NCI-H1105 treated with DMSO at 0.1 percent for 48 hours (cell line): ENCODE measurements around the gene ZFC3H1.
A peak's percentile ranks its signal among the peaks of the same experiment; 100 is the strongest.

Source experiments
- DNase-seq: peaks from one replicate; lab custom pipeline; 2025; lab: John Stamatoyannopoulos, UW

ZFC3H1 gene

GRCh38 chr12:71684081-71684480, 20.4 kb upstream of the ZFC3H1 start:
- no peak for DNase-seq

- no peak for DNase-seq
These were observed 20.0 kb upstream of the ZFC3H1 start for GRCh38 chr12:71683633-71684032.

GRCh38 chr12:71682466-71682865, 18.8 kb upstream of the ZFC3H1 start:
- DNase-seq, result no peak

- peak; percentile 35 for DNase-seq
These were observed 8.2 kb upstream of the ZFC3H1 start for GRCh38 chr12:71671816-71672215.

GRCh38 chr12:71671311-71671710, 7.7 kb upstream of the ZFC3H1 start:
- DNase-seq, result no peak

GRCh38 chr12:71666259-71666658, 2.6 kb upstream of the ZFC3H1 start:
- no peak for DNase-seq

GRCh38 chr12:71665090-71665463, 1.4 kb upstream of the ZFC3H1 start:
- peak; percentile 10 for DNase-seq

- DNase-seq, result no peak
These were observed 902 bp upstream of the ZFC3H1 start for GRCh38 chr12:71664411-71665089.

GRCh38 chr12:71662849-71663560, 643 bp downstream of the ZFC3H1 start:
- DNase-seq, result peak; percentile 49

GRCh38 chr12:71661977-71662530, 1.6 kb downstream of the ZFC3H1 start:
- no peak for DNase-seq

- no peak for DNase-seq
These were observed 6.9 kb downstream of the ZFC3H1 start for GRCh38 chr12:71656740-71657139.

GRCh38 chr12:71655907-71656306, 7.7 kb downstream of the ZFC3H1 start:
- DNase-seq, result no peak

- DNase-seq, result no peak
These were observed 8.2 kb downstream of the ZFC3H1 start for GRCh38 chr12:71655495-71655894.

GRCh38 chr12:71654200-71654599, 9.4 kb downstream of the ZFC3H1 start:
- DNase-seq, result no peak

GRCh38 chr12:71653137-71653536, 10.5 kb downstream of the ZFC3H1 start:
- no peak for DNase-seq

- no peak for DNase-seq
These were observed 11.0 kb downstream of the ZFC3H1 start for GRCh38 chr12:71652656-71653055.

GRCh38 chr12:71649401-71649800, 14.2 kb downstream of the ZFC3H1 start:
- DNase-seq, result no peak

- no peak for DNase-seq
These were observed 15.1 kb downstream of the ZFC3H1 start for GRCh38 chr12:71648537-71648936.

GRCh38 chr12:71646512-71646911, 17.1 kb downstream of the ZFC3H1 start:
- no peak for DNase-seq

GRCh38 chr12:71645268-71645667, 18.4 kb downstream of the ZFC3H1 start:
- DNase-seq, result no peak

GRCh38 chr12:71642264-71642663, 21.4 kb downstream of the ZFC3H1 start:
- DNase-seq, result no peak

GRCh38 chr12:71641390-71641789, 22.3 kb downstream of the ZFC3H1 start:
- no peak for DNase-seq

- DNase-seq, result no peak
These were observed 23.3 kb downstream of the ZFC3H1 start for GRCh38 chr12:71640316-71640715.
